Tibial nerve (tissue), 4 donors: ENCODE measurements around the gene BIRC3.

Experiments used
- EP300 ChIP-seq, 2 donors: sonication (generic); formaldehyde crosslinking; IDR thresholded peaks; one replicate each; pipeline ENCODE4 v1.6.1; 2017; ENCODE audit warnings: antibody characterized with exemption in 2 of 2, mild to moderate bottlenecking in 1 of 2
- POLR2A ChIP-seq, 2 donors: fragments of 450-650 bp; IDR thresholded peaks; one replicate each; pipeline ENCODE4 v1.6.1; 2017; ENCODE audit warnings: antibody characterized with exemption in 2 of 2, mild to moderate bottlenecking in 2 of 2, moderate library complexity in 2 of 2
- TF ChIP-seq, protein P1 (sequence below), 5 experiments: fragments of 200-600 bp in 3 of 5; fragments of 450-650 bp in 2 of 5; sonication (generic) in 3 of 5; IDR thresholded peaks; one replicate each; pipeline ENCODE4 v1.5.1; 2016 to 2019; ENCODE audit warnings: antibody characterized with exemption in 5 of 5, mild to moderate bottlenecking in 3 of 5, moderate library complexity in 2 of 5

DNA sequence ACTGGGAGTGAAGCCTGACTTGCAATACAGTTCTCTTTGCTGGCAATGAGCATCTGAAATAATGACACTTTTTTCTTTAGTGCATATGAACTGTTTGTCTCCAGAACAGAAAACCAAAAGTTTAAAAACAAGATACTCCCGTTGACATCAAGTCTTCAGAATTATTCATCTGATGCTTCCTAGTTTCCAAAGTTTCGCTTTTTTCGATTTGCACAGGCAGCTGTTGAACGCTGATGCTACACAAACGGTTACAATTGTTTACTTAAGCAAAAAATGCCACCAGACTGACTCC is 29.1 kb downstream of the BIRC3 start:
- TF ChIP-seq, protein P1, sequence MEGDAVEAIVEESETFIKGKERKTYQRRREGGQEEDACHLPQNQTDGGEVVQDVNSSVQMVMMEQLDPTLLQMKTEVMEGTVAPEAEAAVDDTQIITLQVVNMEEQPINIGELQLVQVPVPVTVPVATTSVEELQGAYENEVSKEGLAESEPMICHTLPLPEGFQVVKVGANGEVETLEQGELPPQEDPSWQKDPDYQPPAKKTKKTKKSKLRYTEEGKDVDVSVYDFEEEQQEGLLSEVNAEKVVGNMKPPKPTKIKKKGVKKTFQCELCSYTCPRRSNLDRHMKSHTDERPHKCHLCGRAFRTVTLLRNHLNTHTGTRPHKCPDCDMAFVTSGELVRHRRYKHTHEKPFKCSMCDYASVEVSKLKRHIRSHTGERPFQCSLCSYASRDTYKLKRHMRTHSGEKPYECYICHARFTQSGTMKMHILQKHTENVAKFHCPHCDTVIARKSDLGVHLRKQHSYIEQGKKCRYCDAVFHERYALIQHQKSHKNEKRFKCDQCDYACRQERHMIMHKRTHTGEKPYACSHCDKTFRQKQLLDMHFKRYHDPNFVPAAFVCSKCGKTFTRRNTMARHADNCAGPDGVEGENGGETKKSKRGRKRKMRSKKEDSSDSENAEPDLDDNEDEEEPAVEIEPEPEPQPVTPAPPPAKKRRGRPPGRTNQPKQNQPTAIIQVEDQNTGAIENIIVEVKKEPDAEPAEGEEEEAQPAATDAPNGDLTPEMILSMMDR (IDR thresholded peaks at IDR 0.05), result no peak
- TF ChIP-seq EP300 (IDR thresholded peaks at IDR 0.05) (no peak), POLR2A (IDR thresholded peaks at IDR 0.05) (no peak)
